Measurements from ENCODE around the gene FOSB. TPM values are rescaled to one million over a fixed set of nuclear protein-coding genes. Genes with fewer than 3 reads are reported as not detected.
A peak's percentile ranks its signal among the peaks of the same experiment; 100 is the strongest.

The FOSB gene
- total and polyA plus RNA-seq, 5 donors from 2014 or later, result 5.2 to 731 (median 11.3) TPM

DNA sequence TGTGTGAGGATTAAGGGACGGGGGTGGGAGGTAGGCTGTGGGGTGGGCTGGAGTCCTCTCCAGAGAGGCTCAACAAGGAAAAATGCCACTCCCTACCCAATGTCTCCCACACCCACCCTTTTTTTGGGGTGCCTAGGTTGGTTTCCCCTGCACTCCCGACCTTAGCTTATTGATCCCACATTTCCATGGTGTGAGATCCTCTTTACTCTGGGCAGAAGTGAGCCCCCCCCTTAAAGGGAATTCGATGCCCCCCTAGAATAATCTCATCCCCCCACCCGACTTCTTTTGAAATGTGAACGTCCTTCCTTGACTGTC is 5.5 kb downstream of the FOSB start:
- Mint-ChIP-seq H3K9me3 (peaks cover 0 to 8% (median 0%) of the 10 kb centered on the region in 7 donors), H3K27ac (peak overlapping the region in 2 of 3 donors; percentile 38 to 89)

DNA sequence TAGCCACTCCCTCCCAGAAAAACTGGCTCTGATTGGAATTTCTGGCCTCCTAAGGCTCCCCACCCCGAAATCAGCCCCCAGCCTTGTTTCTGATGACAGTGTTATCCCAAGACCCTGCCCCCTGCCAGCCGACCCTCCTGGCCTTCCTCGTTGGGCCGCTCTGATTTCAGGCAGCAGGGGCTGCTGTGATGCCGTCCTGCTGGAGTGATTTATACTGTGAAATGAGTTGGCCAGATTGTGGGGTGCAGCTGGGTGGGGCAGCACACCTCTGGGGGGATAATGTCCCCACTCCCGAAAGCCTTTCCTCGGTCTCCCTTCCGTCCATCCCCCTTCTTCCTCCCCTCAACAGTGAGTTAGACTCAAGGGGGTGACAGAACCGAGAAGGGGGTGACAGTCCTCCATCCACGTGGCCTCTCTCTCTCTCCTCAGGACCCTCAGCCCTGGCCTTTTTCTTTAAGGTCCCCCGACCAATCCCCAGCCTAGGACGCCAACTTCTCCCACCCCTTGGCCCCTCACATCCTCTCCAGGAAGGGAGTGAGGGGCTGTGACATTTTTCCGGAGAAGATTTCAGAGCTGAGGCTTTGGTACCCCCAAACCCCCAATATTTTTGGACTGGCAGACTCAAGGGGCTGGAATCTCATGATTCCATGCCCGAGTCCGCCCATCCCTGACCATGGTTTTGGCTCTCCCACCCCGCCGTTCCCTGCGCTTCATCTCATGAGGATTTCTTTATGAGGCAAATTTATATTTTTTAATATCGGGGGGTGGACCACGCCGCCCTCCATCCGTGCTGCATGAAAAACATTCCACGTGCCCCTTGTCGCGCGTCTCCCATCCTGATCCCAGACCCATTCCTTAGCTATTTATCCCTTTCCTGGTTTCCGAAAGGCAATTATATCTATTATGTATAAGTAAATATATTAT is 6.1 kb downstream of the FOSB start:
- peaks cover 27% of the 10 kb centered on the region for H3K4me1 ChIP-seq (ENCODE audit: control insufficient read depth, insufficient read depth, low read length, poor library complexity, severe bottlenecking)
- DNase-seq (peak in 2 of 3 donors; percentile 18 to 55), ATAC-seq (ENCODE audit: low read depth in 2 of 2) (no peak)
- H3K36me3 ChIP-seq (ENCODE audit: control insufficient read depth, insufficient read depth, low read length), result peaks cover 17% of the 10 kb centered on the region
- H3K4me3 ChIP-seq (ENCODE audit: low read depth, low read length), result no peak overlapping the region
- H3K9me3 ChIP-seq (ENCODE audit: control insufficient read depth in 2 of 2, low read length in 2 of 2), result no peaks in the 10 kb centered on the region
- peaks cover 0 to 8% (median 0%) of the 10 kb centered on the region in 7 donors for H3K9me3 Mint-ChIP-seq
- H3K27ac ChIP-seq (ENCODE audit: insufficient read depth, low read length, poor library complexity, severe bottlenecking), result no peak overlapping the region
- H3K27ac Mint-ChIP-seq, result peak overlapping the region in 2 of 3 donors; percentile 47 to 89
- peak overlapping the region in 1 of 4 donors; percentile 83 for H3K4me3 Mint-ChIP-seq
- H3K27me3 ChIP-seq (ENCODE audit: control insufficient read depth, insufficient read depth, low read length), result no peaks in the 10 kb centered on the region
- H3K36me3 Mint-ChIP-seq, result no peaks in the 10 kb centered on the region
- peaks cover 9 to 41% (median 29%) of the 10 kb centered on the region in 4 donors for H3K4me1 Mint-ChIP-seq
- peaks cover 10% of the 10 kb centered on the region for H3K27me3 Mint-ChIP-seq

More for the DNA sequence above, 5.5 kb downstream of the FOSB start:
- Mint-ChIP-seq H3K4me1 (peaks cover 9 to 42% (median 27%) of the 10 kb centered on the region in 4 donors), H3K27me3 (peaks cover 4% of the 10 kb centered on the region), H3K36me3 (no peaks in the 10 kb centered on the region), H3K4me3 (peak overlapping the region in 1 of 4 donors; percentile 83)
- H3K27me3 ChIP-seq (ENCODE audit: control insufficient read depth, insufficient read depth, low read length), result no peaks in the 10 kb centered on the region
- H3K36me3 ChIP-seq (ENCODE audit: control insufficient read depth, insufficient read depth, low read length), result peaks cover 17% of the 10 kb centered on the region
- no peak for ATAC-seq (ENCODE audit: low read depth in 2 of 2)
- no peak overlapping the region for H3K4me3 ChIP-seq (ENCODE audit: low read depth, low read length)
- peaks cover 26% of the 10 kb centered on the region for H3K4me1 ChIP-seq (ENCODE audit: control insufficient read depth, insufficient read depth, low read length, poor library complexity, severe bottlenecking)
- no peak overlapping the region for H3K27ac ChIP-seq (ENCODE audit: insufficient read depth, low read length, poor library complexity, severe bottlenecking)
- H3K9me3 ChIP-seq (ENCODE audit: control insufficient read depth in 2 of 2, low read length in 2 of 2), result no peaks in the 10 kb centered on the region
- DNase-seq, result no peak

DNA sequence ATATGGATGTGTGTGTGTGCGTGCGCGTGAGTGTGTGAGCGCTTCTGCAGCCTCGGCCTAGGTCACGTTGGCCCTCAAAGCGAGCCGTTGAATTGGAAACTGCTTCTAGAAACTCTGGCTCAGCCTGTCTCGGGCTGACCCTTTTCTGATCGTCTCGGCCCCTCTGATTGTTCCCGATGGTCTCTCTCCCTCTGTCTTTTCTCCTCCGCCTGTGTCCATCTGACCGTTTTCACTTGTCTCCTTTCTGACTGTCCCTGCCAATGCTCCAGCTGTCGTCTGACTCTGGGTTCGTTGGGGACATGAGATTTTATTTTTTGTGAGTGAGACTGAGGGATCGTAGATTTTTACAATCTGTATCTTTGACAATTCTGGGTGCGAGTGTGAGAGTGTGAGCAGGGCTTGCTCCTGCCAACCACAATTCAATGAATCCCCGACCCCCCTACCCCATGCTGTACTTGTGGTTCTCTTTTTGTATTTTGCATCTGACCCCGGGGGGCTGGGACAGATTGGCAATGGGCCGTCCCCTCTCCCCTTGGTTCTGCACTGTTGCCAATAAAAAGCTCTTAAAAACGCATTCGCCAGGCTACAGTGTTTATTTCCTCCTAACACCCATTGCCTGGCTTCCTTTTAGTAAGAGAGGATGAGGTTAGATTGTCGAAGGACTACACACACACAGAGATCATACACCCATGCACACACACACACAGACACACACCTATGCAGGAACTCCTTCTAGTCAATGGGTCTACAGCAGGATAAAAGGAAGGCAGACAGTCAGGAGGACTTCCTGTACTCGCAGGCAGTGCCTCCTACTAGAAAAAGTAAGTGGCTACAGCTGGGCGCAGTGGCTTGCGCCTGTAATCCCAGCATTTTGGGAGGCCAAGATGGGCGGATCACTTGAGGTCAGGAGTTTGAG is 7.1 kb downstream of the FOSB start:
- Histone ChIP-seq H3K36me3 (ENCODE audit: control insufficient read depth, insufficient read depth, low read length) (peaks cover 17% of the 10 kb centered on the region), H3K27me3 (ENCODE audit: control insufficient read depth, insufficient read depth, low read length) (no peaks in the 10 kb centered on the region), H3K4me3 (ENCODE audit: low read depth, low read length) (no peak overlapping the region), H3K27ac (ENCODE audit: insufficient read depth, low read length, poor library complexity, severe bottlenecking) (no peak overlapping the region), H3K4me1 (ENCODE audit: control insufficient read depth, insufficient read depth, low read length, poor library complexity, severe bottlenecking) (peaks cover 18% of the 10 kb centered on the region), H3K9me3 (ENCODE audit: control insufficient read depth in 2 of 2, low read length in 2 of 2) (no peaks in the 10 kb centered on the region)
- Mint-ChIP-seq H3K36me3 (no peaks in the 10 kb centered on the region), H3K9me3 (peaks cover 0 to 2% (median 0%) of the 10 kb centered on the region in 7 donors), H3K4me3 (peak overlapping the region in 3 of 4 donors; percentile 24 to 84 (median 83)), H3K27ac (peak overlapping the region in 1 of 3 donors; percentile 75), H3K4me1 (peaks cover 12 to 38% (median 28%) of the 10 kb centered on the region in 4 donors), H3K27me3 (peaks cover 8% of the 10 kb centered on the region)
- DNase-seq, result peak in 2 of 3 donors; percentile 19 to 61
- ATAC-seq (ENCODE audit: low read depth in 2 of 2), result no peak

DNA sequence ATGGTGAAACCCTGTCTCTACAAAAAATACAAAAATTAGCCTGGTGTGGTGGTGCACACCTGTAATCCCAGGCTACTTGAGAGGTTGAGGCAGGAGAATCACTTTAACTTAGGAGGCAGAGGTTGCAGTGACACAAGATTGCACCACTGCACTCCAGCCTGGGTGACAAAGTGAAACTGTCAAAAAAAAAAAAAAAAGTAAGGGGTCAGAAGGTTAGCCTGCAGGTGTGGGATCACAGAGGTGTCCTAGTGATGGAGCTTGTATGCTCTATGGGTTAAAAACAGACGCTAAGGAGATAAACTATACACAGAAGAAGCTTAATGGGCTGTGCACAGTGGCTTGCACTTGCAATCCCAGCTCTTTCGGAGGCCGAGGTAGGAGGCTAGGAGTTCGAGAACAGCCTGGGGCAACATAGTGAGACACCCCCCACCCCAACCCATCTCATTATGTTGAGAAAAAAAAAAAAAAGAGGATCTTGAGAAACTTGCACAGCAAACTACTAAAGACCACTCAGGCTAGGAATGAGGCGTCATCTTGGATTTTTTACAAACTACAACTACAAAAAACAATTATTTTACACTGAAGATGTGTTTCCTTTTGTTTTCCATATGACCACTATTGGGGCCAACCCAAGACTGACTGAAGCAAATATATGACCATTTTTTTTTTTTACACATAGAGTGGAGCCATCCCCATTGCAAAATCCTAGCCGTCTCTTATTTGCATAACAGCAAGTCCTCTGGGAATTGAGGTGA is 7.9 kb downstream of the FOSB start:
- Histone ChIP-seq H3K9me3 (ENCODE audit: control insufficient read depth in 2 of 2, low read length in 2 of 2) (no peaks in the 10 kb centered on the region), H3K36me3 (ENCODE audit: control insufficient read depth, insufficient read depth, low read length) (peaks cover 15% of the 10 kb centered on the region), H3K27ac (ENCODE audit: insufficient read depth, low read length, poor library complexity, severe bottlenecking) (no peak overlapping the region), H3K27me3 (ENCODE audit: control insufficient read depth, insufficient read depth, low read length) (no peaks in the 10 kb centered on the region), H3K4me3 (ENCODE audit: low read depth, low read length) (no peak overlapping the region), H3K4me1 (ENCODE audit: control insufficient read depth, insufficient read depth, low read length, poor library complexity, severe bottlenecking) (peaks cover 14% of the 10 kb centered on the region)
- DNase-seq, result peak in 2 of 3 donors; percentile 29 to 47
- Mint-ChIP-seq H3K36me3 (no peaks in the 10 kb centered on the region), H3K4me3 (peak overlapping the region in 2 of 4 donors; percentile 70 to 83), H3K9me3 (peaks cover 0 to 1% (median 0%) of the 10 kb centered on the region in 7 donors), H3K27ac (peak overlapping the region in 2 of 3 donors; percentile 42 to 75), H3K4me1 (peaks cover 14 to 32% (median 26%) of the 10 kb centered on the region in 4 donors), H3K27me3 (peaks cover 8% of the 10 kb centered on the region)
- no peak for ATAC-seq (ENCODE audit: low read depth in 2 of 2)

GRCh38 chr19:45476304-45476703 is 8.5 kb downstream of the FOSB start:
- H3K4me3 Mint-ChIP-seq, result peak overlapping the region in 1 of 4 donors; percentile 83
- H3K9me3 ChIP-seq (ENCODE audit: control insufficient read depth in 2 of 2, low read length in 2 of 2), result no peaks in the 10 kb centered on the region
- H3K9me3 Mint-ChIP-seq, result peaks cover 0 to 1% (median 0%) of the 10 kb centered on the region in 7 donors
- DNase-seq (no peak), ATAC-seq (ENCODE audit: low read depth in 2 of 2) (no peak)
- peaks cover 14% of the 10 kb centered on the region for H3K4me1 ChIP-seq (ENCODE audit: control insufficient read depth, insufficient read depth, low read length, poor library complexity, severe bottlenecking)
- H3K4me1 Mint-ChIP-seq, result peaks cover 14 to 32% (median 26%) of the 10 kb centered on the region in 4 donors
- H3K27me3 ChIP-seq (ENCODE audit: control insufficient read depth, insufficient read depth, low read length), result no peaks in the 10 kb centered on the region
- H3K27me3 Mint-ChIP-seq, result peaks cover 8% of the 10 kb centered on the region
- no peak overlapping the region for H3K27ac ChIP-seq (ENCODE audit: insufficient read depth, low read length, poor library complexity, severe bottlenecking)
- no peak overlapping the region for H3K4me3 ChIP-seq (ENCODE audit: low read depth, low read length)
- H3K27ac Mint-ChIP-seq, result no peak overlapping the region
- H3K36me3 Mint-ChIP-seq, result no peaks in the 10 kb centered on the region
- H3K36me3 ChIP-seq (ENCODE audit: control insufficient read depth, insufficient read depth, low read length), result peaks cover 13% of the 10 kb centered on the region

GRCh38 chr19:45477186-45477585 is 9.4 kb downstream of the FOSB start:
- H3K27ac Mint-ChIP-seq, result peak overlapping the region in 2 of 3 donors; percentile 36 to 52
- H3K4me1 Mint-ChIP-seq, result peaks cover 14 to 31% (median 24%) of the 10 kb centered on the region in 4 donors
- Histone ChIP-seq H3K36me3 (ENCODE audit: control insufficient read depth, insufficient read depth, low read length) (peaks cover 6% of the 10 kb centered on the region), H3K9me3 (ENCODE audit: control insufficient read depth in 2 of 2, low read length in 2 of 2) (no peaks in the 10 kb centered on the region), H3K27me3 (ENCODE audit: control insufficient read depth, insufficient read depth, low read length) (no peaks in the 10 kb centered on the region), H3K27ac (ENCODE audit: insufficient read depth, low read length, poor library complexity, severe bottlenecking) (no peak overlapping the region), H3K4me3 (ENCODE audit: low read depth, low read length) (no peak overlapping the region), H3K4me1 (ENCODE audit: control insufficient read depth, insufficient read depth, low read length, poor library complexity, severe bottlenecking) (peaks cover 14% of the 10 kb centered on the region)
- no peak for ATAC-seq (ENCODE audit: low read depth in 2 of 2)
- H3K4me3 Mint-ChIP-seq, result peak overlapping the region; percentile 57 to 71 (median 68)
- H3K27me3 Mint-ChIP-seq, result peaks cover 8% of the 10 kb centered on the region
- H3K36me3 Mint-ChIP-seq, result no peaks in the 10 kb centered on the region
- no peak for DNase-seq
- H3K9me3 Mint-ChIP-seq, result peaks cover 0 to 1% (median 0%) of the 10 kb centered on the region in 7 donors

Measured in CD4-positive, CD25-positive, alpha-beta regulatory T cell (primary cell).